MM.1S (cell line): ENCODE data around the gene KCNJ2.

Experiments
- DNase-seq: peaks from one replicate; pipeline ENCODE4 v3.0.0-alpha.2; 2015
- H2AFZ ChIP-seq: fragments of 300-600 bp; sonication (generic); 2 replicates; pipeline ENCODE4 v1.6.0; 2016; ENCODE audit warnings: antibody characterized with exemption, low read length
- H3F3A ChIP-seq: fragments of 300-600 bp; sonication (generic); 2 replicates; pipeline ENCODE4 v1.6.1; 2016; ENCODE audit warnings: mild to moderate bottlenecking, antibody characterized with exemption, low read length, moderate library complexity, mixed read lengths; ENCODE audit not compliant: insufficient read depth
- H3K27ac ChIP-seq: fragments of 300-600 bp; sonication (generic); 2 replicates; pipeline ENCODE4 v1.5.1; 2016; ENCODE audit warnings: mild to moderate bottlenecking, low read length
- H3K27me3 ChIP-seq: fragments of 300-600 bp; sonication (generic); replicated peaks from 2 replicates; pipeline ENCODE4 v1.6.0; 2016; ENCODE audit warnings: low read length; ENCODE audit not compliant: insufficient read depth
- H3K36me3 ChIP-seq: fragments of 300-600 bp; sonication (generic); replicated peaks from 2 replicates; pipeline ENCODE4 v1.6.1; 2016; ENCODE audit warnings: mild to moderate bottlenecking, low read length, mixed read lengths; ENCODE audit not compliant: insufficient read depth
- H3K4me1 ChIP-seq: fragments of 300-600 bp; sonication (generic); 2 replicates; pipeline ENCODE4 v1.6.1; 2016; ENCODE audit warnings: low read length, mixed read lengths
- H3K4me2 ChIP-seq: fragments of 300-600 bp; sonication (generic); 2 replicates; pipeline ENCODE4 v1.6.0; 2016; ENCODE audit warnings: low read depth, low read length
- H3K4me3 ChIP-seq: fragments of 300-600 bp; sonication (generic); 2 replicates; pipeline ENCODE4 v1.5.1; 2016; ENCODE audit warnings: low read length, mixed read lengths
- H3K79me2 ChIP-seq: fragments of 300-600 bp; sonication (generic); 2 replicates; pipeline ENCODE4 v1.6.1; 2016; ENCODE audit warnings: mixed run types, low read length, mixed read lengths
- H3K9ac ChIP-seq: fragments of 300-600 bp; sonication (generic); 2 replicates; pipeline ENCODE4 v1.6.1; 2016; ENCODE audit warnings: low read length, mixed read lengths
- H3K9me2 ChIP-seq: fragments of 300-600 bp; sonication (generic); replicated peaks from 2 replicates; pipeline ENCODE4 v1.6.1; 2016; ENCODE audit warnings: mild to moderate bottlenecking, low read length, mixed read lengths; ENCODE audit not compliant: insufficient read depth
- H3K9me3 ChIP-seq: fragments of 300-600 bp; sonication (generic); replicated peaks from 2 replicates; pipeline ENCODE4 v1.6.1; 2016; ENCODE audit warnings: mild to moderate bottlenecking, low read length, mixed read lengths; ENCODE audit not compliant: insufficient read depth
- H4K20me1 ChIP-seq: fragments of 300-600 bp; sonication (generic); 2 replicates; pipeline ENCODE4 v1.6.1; 2016; ENCODE audit warnings: mild to moderate bottlenecking, low read length, moderate library complexity, mixed read lengths; ENCODE audit not compliant: insufficient read depth
- EZH2 ChIP-seq: fragments of 300-600 bp; sonication (generic); optimal IDR thresholded peaks from 2 replicates; pipeline ENCODE3; 2017; ENCODE audit warnings: low read depth, mild to moderate bottlenecking, antibody characterized with exemption, low read length, mixed read lengths
- EZH2phosphoT487 ChIP-seq: fragments of 300-600 bp; sonication (generic); IDR thresholded peaks from 2 replicates; pipeline ENCODE4 v1.6.1; 2018; ENCODE audit warnings: antibody characterized with exemption, low read length
- TF ChIP-seq, protein P1 (sequence below): fragments of 300-600 bp; sonication (generic); IDR thresholded peaks from 2 replicates; pipeline ENCODE4 v1.5.1; 2016; ENCODE audit warnings: antibody characterized with exemption, low read length, mixed read lengths

Gene KCNJ2

GRCh38 chr17:70132505-70132904 lies 36.8 kb upstream of the KCNJ2 start:
- H4K20me1 ChIP-seq, result no peaks in the 10 kb centered on the region
- H2AFZ ChIP-seq, result no peak overlapping the region
- no peaks in the 10 kb centered on the region for H3F3A ChIP-seq
- H3K27ac ChIP-seq, result no peak overlapping the region
- no peak overlapping the region for H3K4me2 ChIP-seq
- no peak for DNase-seq
- TF ChIP-seq, protein P1, sequence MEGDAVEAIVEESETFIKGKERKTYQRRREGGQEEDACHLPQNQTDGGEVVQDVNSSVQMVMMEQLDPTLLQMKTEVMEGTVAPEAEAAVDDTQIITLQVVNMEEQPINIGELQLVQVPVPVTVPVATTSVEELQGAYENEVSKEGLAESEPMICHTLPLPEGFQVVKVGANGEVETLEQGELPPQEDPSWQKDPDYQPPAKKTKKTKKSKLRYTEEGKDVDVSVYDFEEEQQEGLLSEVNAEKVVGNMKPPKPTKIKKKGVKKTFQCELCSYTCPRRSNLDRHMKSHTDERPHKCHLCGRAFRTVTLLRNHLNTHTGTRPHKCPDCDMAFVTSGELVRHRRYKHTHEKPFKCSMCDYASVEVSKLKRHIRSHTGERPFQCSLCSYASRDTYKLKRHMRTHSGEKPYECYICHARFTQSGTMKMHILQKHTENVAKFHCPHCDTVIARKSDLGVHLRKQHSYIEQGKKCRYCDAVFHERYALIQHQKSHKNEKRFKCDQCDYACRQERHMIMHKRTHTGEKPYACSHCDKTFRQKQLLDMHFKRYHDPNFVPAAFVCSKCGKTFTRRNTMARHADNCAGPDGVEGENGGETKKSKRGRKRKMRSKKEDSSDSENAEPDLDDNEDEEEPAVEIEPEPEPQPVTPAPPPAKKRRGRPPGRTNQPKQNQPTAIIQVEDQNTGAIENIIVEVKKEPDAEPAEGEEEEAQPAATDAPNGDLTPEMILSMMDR, result no peak
- TF ChIP-seq EZH2phosphoT487 (no peak), EZH2 (no peak)
- H3K4me3 ChIP-seq, result no peak overlapping the region
- no peaks in the 10 kb centered on the region for H3K4me1 ChIP-seq
- H3K27me3 ChIP-seq, result no peaks in the 10 kb centered on the region
- H3K9ac ChIP-seq, result no peak overlapping the region
- no peaks in the 10 kb centered on the region for H3K79me2 ChIP-seq
- no peaks in the 10 kb centered on the region for H3K9me3 ChIP-seq
- no peaks in the 10 kb centered on the region for H3K36me3 ChIP-seq
- no peaks in the 10 kb centered on the region for H3K9me2 ChIP-seq

GRCh38 chr17:70134042-70134441 lies 35.3 kb upstream of the KCNJ2 start:
- no peak overlapping the region for H2AFZ ChIP-seq
- TF ChIP-seq EZH2phosphoT487 (no peak), EZH2 (no peak)
- TF ChIP-seq, protein P1, result no peak
- H4K20me1 ChIP-seq, result no peaks in the 10 kb centered on the region
- no peaks in the 10 kb centered on the region for H3F3A ChIP-seq
- H3K79me2 ChIP-seq, result no peaks in the 10 kb centered on the region
- H3K9ac ChIP-seq, result no peak overlapping the region
- DNase-seq, result no peak
- H3K9me3 ChIP-seq, result no peaks in the 10 kb centered on the region
- H3K36me3 ChIP-seq, result no peaks in the 10 kb centered on the region
- no peak overlapping the region for H3K27ac ChIP-seq
- no peaks in the 10 kb centered on the region for H3K27me3 ChIP-seq
- no peaks in the 10 kb centered on the region for H3K9me2 ChIP-seq
- no peaks in the 10 kb centered on the region for H3K4me1 ChIP-seq
- H3K4me2 ChIP-seq, result no peak overlapping the region
- H3K4me3 ChIP-seq, result no peak overlapping the region

DNA sequence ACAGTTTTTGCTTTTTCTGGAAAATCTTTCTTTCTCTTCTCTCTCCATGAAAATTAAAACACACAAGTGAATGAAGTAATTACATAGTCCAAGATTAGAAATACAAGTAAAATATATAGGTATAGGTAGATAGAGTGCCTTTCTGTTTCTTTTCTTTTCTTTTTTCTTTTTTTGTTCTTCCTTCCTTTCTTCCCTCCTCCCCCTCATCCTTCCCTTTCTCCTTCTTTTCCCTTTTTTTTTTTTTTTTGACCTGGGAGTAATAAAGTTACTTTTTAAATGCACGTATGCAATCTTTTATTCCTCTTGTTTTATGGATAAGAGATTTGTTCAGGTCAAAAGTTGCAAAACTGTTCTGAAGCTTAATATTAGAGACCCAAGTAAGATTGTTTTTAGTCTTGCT lies 34.6 kb upstream of the KCNJ2 start:
- TF ChIP-seq, protein P1, result no peak
- TF ChIP-seq EZH2phosphoT487 (no peak), EZH2 (no peak)
- Histone ChIP-seq H3K4me3 (no peak overlapping the region), H3K27me3 (no peaks in the 10 kb centered on the region), H3K27ac (no peak overlapping the region), H3K36me3 (no peaks in the 10 kb centered on the region), H4K20me1 (no peaks in the 10 kb centered on the region), H3K9ac (no peak overlapping the region), H3K9me2 (no peaks in the 10 kb centered on the region), H3K4me1 (no peaks in the 10 kb centered on the region), H3F3A (no peaks in the 10 kb centered on the region), H3K9me3 (no peaks in the 10 kb centered on the region), H2AFZ (no peak overlapping the region), H3K4me2 (no peak overlapping the region), H3K79me2 (no peaks in the 10 kb centered on the region)
- DNase-seq, result no peak
